ENCODE data around the gene YAP1.
"Not testable (repeated sequence)": the region's sequence is repeated elsewhere in the genome, so short reads cannot be mapped to it uniquely, and the experiment has no call there.

YAP1 gene

GRCh38 chr11:102166175-102167064 is 56.2 kb downstream of the YAP1 start:
- DNase-seq = no peak

GRCh38 chr11:102168481-102168880 is 58.2 kb downstream of the YAP1 start:
- DNase-seq = no peak

GRCh38 chr11:102171101-102171500 is 60.9 kb downstream of the YAP1 start:
- DNase-seq = no peak

DNA sequence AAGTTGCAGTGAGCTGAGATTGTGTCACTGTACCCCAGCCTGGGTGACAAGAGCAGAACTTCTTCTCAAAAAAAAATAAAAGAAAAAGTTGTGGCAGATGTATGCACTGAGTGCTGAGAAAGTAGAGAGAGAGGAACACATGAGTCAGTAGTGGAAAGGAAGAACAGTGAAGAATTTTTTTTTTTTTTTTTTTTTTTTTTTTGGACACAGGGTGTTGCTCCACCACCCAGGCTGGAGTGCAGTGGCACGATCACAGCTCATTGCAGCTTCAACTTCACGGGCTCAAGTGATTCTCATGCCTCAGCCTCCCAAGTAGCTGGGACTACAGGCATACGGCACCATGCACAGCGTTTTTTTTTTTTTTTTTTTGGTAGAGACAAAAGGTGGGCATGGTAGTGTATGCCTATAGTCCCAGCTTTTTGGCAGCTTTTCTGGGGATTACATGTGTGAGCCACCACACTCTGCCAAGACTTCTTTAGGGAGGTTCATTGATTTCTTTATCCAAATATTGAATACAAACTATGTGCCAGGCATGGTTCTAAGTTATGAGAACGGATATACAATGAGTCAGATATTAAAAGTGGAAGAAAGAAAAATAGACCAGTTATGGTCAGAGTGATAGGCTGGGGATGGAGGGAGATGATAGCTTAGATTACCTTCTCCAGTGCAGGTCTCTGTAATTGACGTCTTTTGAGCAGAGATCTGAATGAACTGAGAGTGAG is 62.0 kb downstream of the YAP1 start:
- DNase-seq = no peak

GRCh38 chr11:102177126-102177525 is 66.9 kb downstream of the YAP1 start:
- no peak for DNase-seq

- DNase-seq = no peak
Measured at GRCh38 chr11:102177974-102178631, 67.9 kb downstream of the YAP1 start.

- DNase-seq = no peak
Measured at GRCh38 chr11:102179371-102179770, 69.1 kb downstream of the YAP1 start.

GRCh38 chr11:102184269-102184987 is 74.2 kb downstream of the YAP1 start:
- DNase-seq = no peak

DNA sequence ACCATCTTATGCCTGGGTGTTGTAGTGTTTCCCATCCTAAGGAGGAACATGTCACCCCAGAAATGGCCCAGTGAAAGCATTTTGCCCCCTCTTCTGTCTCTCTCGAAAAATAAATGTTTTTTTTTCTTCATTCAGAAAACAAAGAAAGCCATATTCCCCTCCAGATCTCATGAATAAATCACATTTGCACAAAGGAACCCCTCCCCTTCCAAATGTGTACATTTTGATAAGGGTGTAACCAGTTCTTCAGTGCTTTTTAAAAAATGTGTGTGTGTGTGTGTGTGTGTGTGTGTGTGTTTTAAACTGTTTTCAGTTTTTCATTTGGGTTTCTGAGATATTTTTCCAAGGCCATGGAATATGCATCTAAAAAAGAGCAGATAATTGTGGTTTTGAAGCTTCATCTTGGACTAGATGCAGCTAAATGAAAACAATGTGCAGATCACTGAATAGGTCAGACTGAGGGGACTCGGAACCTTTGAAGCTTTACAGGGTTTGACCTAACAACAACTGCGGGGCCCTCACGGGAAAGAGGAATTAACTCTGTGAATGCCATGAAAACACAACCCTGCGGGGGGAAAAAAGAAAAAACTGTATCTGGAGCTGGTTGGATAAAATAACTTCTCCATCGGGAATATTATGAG is 76.4 kb downstream of the YAP1 start:
- DNase-seq = no peak

DNA sequence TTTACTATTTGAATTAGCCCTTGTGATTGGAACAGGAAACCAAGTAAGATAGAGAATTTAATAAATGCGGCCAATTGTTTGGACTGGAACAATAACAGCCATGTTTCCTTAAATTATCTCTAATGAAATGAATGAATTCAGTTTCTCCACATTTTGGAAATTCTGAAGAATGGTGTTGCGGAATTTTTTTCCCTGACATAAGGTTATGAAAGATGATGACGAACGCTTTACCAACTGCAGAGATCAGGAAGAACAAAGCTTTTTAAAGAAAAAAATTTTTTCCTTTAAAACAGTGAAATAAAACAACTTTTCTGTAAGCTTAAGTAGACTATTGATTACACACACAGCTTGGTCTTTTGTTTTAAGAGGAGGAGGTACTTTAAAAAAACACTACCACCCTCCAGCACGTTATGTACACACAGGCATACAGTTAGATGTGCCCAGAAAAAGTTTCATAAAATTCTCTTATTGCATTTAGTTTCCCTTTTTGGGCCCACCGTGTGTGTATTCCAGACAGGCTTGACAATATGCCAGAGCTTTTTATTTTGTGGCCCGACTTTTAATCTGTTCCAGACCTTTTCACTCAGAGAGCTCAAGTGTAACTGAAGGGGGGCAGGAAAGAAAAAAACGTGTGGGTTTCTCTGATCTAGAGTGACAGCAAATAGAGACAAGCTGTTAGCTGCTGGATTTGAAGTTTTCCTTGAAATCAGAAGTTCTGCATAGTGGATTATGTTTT is 77.3 kb downstream of the YAP1 start:
- peak; percentile 58 for DNase-seq

- DNase-seq = no peak
Measured at GRCh38 chr11:102188488-102188887, 78.2 kb downstream of the YAP1 start.

DNA sequence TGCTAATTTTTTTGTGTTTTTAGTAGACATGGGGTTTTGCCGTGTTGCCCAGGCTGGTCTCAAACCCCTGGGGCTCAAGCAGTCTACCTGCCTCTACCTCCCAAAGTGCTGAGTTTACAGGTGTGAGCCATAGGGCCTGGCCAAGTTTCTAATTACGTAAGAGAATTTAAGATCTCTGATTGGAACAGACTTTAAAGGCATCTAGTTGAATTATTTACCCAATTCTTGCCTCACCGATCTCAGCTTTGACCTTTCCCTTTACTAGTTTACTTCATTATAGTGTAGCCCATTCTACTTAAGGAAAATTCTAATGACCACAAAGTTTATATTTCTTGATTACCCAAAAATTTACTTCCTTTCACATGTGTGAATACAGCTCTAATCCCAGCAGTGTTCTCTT is 81.6 kb downstream of the YAP1 start:
- DNase-seq = no peak

GRCh38 chr11:102192349-102193066 is 82.3 kb downstream of the YAP1 start:
- DNase-seq = no peak

- no peak for DNase-seq
Measured at GRCh38 chr11:102194257-102194656, 84.0 kb downstream of the YAP1 start.

DNA sequence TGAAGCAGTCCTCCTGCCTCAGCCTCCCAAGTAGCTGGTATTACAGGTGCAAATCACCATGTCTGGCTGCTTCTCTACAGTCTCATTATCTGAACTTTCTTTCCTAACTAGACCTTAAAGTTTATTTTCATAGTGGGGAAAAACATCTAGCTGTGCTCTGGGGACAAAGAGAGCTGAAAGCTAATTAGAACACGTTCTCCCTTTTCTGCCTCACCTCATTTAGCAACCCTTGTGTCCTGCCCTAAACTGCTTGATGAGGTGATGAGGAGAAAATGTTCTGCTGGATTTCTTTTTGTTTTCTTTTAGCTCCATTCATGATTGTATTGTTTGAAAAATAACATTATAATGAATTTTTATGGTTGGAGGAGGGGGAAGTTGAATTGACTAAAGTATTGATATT is 84.7 kb downstream of the YAP1 start:
- DNase-seq = no peak

GRCh38 chr11:102196351-102196750 is 86.1 kb downstream of the YAP1 start:
- DNase-seq = no peak

DNA sequence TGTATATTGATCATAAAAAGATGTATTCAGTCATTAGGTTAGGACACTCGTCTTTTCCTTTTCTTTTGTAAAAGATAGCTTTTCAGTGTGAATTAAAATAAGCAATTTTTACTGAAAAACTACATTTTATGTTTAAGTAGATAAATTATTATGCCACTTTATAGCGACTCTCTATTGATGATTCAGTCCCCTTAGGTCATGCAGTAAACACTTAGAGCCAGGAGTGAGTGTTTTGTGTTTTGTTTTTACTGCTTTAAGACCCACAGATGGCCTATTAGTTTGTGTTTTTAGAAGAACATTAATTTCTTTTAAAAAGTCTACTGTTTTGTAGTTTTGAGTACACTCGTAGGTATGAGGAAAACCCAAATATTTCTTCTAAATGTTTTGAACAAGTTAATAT is 86.6 kb downstream of the YAP1 start:
- no peak for DNase-seq

GRCh38 chr11:102197670-102198139 is 87.5 kb downstream of the YAP1 start:
- DNase-seq = no peak

- DNase-seq = no peak
Measured at GRCh38 chr11:102199673-102200072, 89.4 kb downstream of the YAP1 start.

DNA sequence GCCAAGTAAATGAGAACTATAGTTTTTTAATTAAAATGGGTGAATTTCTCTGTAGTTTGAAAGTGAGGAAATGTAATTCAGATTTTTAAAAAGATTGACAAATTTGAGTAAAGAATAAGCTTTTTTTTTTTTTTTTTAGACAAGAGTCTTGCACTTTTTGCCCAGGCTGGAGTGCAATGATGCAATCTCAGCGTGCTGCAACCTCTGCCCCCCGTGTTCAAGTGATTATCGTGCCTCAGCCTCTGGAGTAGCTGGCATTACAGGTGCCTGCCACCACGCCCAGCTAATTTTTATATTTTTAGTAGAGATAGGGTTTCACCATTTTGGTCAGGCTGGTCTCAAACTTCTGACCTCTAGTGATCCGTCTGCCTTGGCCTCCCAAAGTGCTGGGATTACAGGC is 90.1 kb downstream of the YAP1 start:
- not testable (repeated sequence) for DNase-seq

DNA sequence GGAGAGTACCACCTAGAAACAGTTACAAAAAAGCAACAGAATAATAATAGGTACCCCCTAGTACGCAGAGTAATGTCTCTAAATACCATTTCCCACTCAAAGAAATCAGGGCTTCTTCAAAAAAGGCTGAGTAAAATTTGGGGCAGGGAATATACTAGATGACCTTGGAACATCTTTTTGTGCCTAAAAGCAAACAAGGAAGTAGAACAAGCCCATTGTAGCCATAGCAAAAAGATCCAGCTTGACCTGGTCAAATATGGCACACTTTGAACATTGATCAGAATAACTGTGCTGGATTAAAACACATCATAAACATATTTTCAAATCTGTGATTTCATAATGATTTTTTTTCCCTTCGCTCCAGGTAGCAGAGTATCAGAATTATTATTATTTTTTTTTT is 91.5 kb downstream of the YAP1 start:
- DNase-seq = no peak
